ENCODE data around the gene ANP32E.

DNA sequence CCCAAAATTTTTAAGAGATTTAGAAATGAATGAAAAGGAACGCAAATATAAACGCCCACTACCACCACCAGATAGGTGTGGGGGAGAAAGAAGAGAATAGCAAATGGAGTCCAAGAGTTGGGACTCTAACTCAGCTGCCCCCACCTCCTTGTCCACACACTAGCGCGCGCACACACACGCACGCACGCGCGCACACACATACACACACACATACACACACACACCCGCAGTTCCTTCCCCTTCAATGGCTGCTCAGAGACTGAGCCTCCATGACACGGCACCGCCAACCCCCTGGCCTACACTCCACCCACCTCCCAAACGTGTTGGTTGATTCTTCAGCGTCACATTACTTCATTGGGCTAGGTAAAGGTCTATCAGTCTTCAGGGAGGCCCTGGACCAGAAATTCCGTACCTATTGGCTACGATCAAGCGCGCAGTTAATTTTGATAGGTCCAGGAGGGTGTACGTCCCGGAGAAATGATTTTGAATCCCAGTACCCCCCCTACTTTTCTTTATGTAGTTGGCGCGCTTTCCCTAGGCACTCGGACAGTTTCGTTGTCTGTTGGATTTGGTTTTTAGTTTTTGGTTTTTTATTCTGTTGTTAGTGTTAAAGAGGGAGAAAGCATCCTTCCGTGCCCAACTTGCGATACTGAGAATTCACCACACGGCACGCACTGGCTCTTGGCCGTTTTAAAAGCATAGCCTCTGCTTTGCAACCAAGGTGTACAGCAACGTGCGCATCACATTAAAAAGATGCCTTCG is at the start of gene ANP32E:
- TF ChIP-seq, protein P1, sequence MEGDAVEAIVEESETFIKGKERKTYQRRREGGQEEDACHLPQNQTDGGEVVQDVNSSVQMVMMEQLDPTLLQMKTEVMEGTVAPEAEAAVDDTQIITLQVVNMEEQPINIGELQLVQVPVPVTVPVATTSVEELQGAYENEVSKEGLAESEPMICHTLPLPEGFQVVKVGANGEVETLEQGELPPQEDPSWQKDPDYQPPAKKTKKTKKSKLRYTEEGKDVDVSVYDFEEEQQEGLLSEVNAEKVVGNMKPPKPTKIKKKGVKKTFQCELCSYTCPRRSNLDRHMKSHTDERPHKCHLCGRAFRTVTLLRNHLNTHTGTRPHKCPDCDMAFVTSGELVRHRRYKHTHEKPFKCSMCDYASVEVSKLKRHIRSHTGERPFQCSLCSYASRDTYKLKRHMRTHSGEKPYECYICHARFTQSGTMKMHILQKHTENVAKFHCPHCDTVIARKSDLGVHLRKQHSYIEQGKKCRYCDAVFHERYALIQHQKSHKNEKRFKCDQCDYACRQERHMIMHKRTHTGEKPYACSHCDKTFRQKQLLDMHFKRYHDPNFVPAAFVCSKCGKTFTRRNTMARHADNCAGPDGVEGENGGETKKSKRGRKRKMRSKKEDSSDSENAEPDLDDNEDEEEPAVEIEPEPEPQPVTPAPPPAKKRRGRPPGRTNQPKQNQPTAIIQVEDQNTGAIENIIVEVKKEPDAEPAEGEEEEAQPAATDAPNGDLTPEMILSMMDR (IDR thresholded peaks at IDR 0.05; ENCODE audit: poor library complexity) = no peak
- no peak for TF ChIP-seq EZH2 (IDR thresholded peaks at IDR 0.05; ENCODE audit: borderline replicate concordance)

All from hepatocyte (in vitro differentiated cells).